DOHH2 (cell line): ENCODE results near the gene CFAP221.

Experiments
- H3F3A ChIP-seq: fragments of 200-600 bp; sonication (generic), shearing (Covaris generic); 2 replicates; pipeline ENCODE4 v1.6.0; 2016; ENCODE audit warnings: antibody characterized with exemption, mild to moderate bottlenecking; ENCODE audit not compliant: control insufficient read depth, insufficient read depth
- H3K27ac ChIP-seq: fragments of 200-600 bp; sonication (generic); 2 replicates; pipeline ENCODE4 v1.5.1; 2014; ENCODE audit warnings: low read depth, mild to moderate bottlenecking, low read length, moderate library complexity
- H3K27me3 ChIP-seq: fragments of 200-600 bp; sonication (generic); 2 replicates; pipeline ENCODE4 v1.6.1; 2014; ENCODE audit warnings: mild to moderate bottlenecking, low read length, mixed read lengths; ENCODE audit not compliant: control insufficient read depth
- H3K36me3 ChIP-seq: fragments of 200-600 bp; sonication (generic); 2 replicates; pipeline ENCODE4 v1.6.1; 2014; ENCODE audit warnings: mild to moderate bottlenecking, low read length, moderate library complexity, mixed read lengths; ENCODE audit not compliant: control insufficient read depth
- H3K4me1 ChIP-seq: fragments of 200-600 bp; sonication (generic); 2 replicates; pipeline ENCODE4 v1.6.1; 2014; ENCODE audit warnings: mild to moderate bottlenecking, low read length, mixed read lengths; ENCODE audit not compliant: control insufficient read depth
- H3K4me2 ChIP-seq: fragments of 200-600 bp; sonication (generic); 2 replicates; pipeline ENCODE4 v1.6.0; 2014; ENCODE audit warnings: mild to moderate bottlenecking, low read length, moderate library complexity
- H3K4me3 ChIP-seq: fragments of 200-600 bp; sonication (generic); 2 replicates; pipeline ENCODE4 v1.5.1; 2014; ENCODE audit warnings: mild to moderate bottlenecking, low read length, mixed read lengths
- H3K79me2 ChIP-seq: fragments of 200-600 bp; sonication (generic); 2 replicates; pipeline ENCODE4 v1.6.1; 2014; ENCODE audit warnings: mild to moderate bottlenecking, low read length, mixed read lengths; ENCODE audit not compliant: control insufficient read depth
- H3K9me2 ChIP-seq: fragments of 200-600 bp; sonication (generic); replicated peaks from 2 replicates; pipeline ENCODE4 v1.6.1; 2014; ENCODE audit warnings: mild to moderate bottlenecking, low read length, mixed read lengths; ENCODE audit not compliant: control insufficient read depth
- H3K9me3 ChIP-seq: fragments of 200-600 bp; sonication (generic); 2 replicates; pipeline ENCODE4 v1.6.1; 2014; ENCODE audit warnings: antibody characterized with exemption, low read length, mixed read lengths; ENCODE audit not compliant: control insufficient read depth, insufficient read depth
- H4K20me1 ChIP-seq: fragments of 200-600 bp; sonication (generic); 2 replicates; pipeline ENCODE4 v1.6.0; 2014; ENCODE audit warnings: low read depth, mild to moderate bottlenecking, antibody characterized with exemption, low read length, moderate library complexity; ENCODE audit not compliant: control insufficient read depth, insufficient read depth
- CTCF ChIP-seq: fragments of 200-600 bp; sonication (generic); IDR thresholded peaks from one replicate; pipeline ENCODE4 v1.5.1; 2014; ENCODE audit warnings: antibody characterized with exemption, mild to moderate bottlenecking, low read depth, low read length; ENCODE audit not compliant: poor library complexity, severe bottlenecking
- EZH2phosphoT487 ChIP-seq: fragments of 200-600 bp; sonication (generic); IDR thresholded peaks from 2 replicates; pipeline ENCODE4 v1.6.1; 2017; ENCODE audit warnings: borderline replicate concordance, mild to moderate bottlenecking, antibody characterized with exemption, low read length, moderate library complexity, mixed read lengths

Gene CFAP221

DNA sequence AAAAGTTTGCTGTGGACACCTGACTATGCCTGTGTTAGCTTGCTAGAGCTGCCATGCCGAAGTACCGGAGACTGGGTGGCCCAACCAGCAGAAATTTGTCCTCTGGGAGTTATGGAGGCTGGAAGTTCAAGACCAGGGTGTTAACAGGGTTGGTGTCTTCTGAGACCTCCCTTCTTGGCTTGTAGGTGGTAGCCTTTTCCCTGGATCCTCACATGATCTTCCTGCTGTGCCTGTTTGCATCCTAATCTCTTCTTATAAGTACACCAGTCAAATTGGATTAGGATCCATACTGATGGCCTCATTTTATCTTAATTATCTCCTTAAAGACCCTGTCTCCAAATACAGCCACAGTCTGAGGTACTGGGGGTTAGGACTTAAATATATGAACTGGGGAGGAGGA lies 135.6 kb downstream of the CFAP221 start:
- Histone ChIP-seq H3K9me2 (no peaks in the 10 kb centered on the region), H4K20me1 (peaks cover 3% of the 10 kb centered on the region; the same call in 1 of the 2 replicates), H3K36me3 (peaks cover 24% of the 10 kb centered on the region), H3K4me3 (peak overlapping the region; percentile 87), H3K79me2 (peaks cover 28% of the 10 kb centered on the region), H3K4me1 (peaks cover 9% of the 10 kb centered on the region), H3K27ac (no peak overlapping the region), H3F3A (no peaks in the 10 kb centered on the region), H3K4me2 (peak overlapping the region; percentile 80), H3K9me3 (no peaks in the 10 kb centered on the region), H3K27me3 (no peaks in the 10 kb centered on the region)
- no peak for TF ChIP-seq EZH2phosphoT487
- no peak for TF ChIP-seq CTCF

GRCh38 chr2:119680457-119681202 lies 136.4 kb downstream of the CFAP221 start:
- Histone ChIP-seq H3K27ac (no peak overlapping the region), H3K27me3 (no peaks in the 10 kb centered on the region), H3K9me3 (no peaks in the 10 kb centered on the region), H3K4me1 (peaks cover 9% of the 10 kb centered on the region), H3K36me3 (peaks cover 24% of the 10 kb centered on the region), H3F3A (no peaks in the 10 kb centered on the region), H4K20me1 (peaks cover 3% of the 10 kb centered on the region; the same call in 1 of the 2 replicates), H3K79me2 (peaks cover 28% of the 10 kb centered on the region), H3K4me2 (peak overlapping the region; percentile 80), H3K4me3 (peak overlapping the region; percentile 87), H3K9me2 (no peaks in the 10 kb centered on the region)
- TF ChIP-seq EZH2phosphoT487, result no peak
- TF ChIP-seq CTCF, result no peak

GRCh38 chr2:119681203-119681867 lies 137.1 kb downstream of the CFAP221 start:
- no peak overlapping the region for H3K27ac ChIP-seq
- H3K4me2 ChIP-seq, result no peak overlapping the region
- H3K4me1 ChIP-seq, result peaks cover 9% of the 10 kb centered on the region
- peaks cover 24% of the 10 kb centered on the region for H3K36me3 ChIP-seq
- H3K79me2 ChIP-seq, result peaks cover 28% of the 10 kb centered on the region
- no peaks in the 10 kb centered on the region for H3F3A ChIP-seq
- TF ChIP-seq CTCF (no peak), EZH2phosphoT487 (no peak)
- H3K4me3 ChIP-seq, result no peak overlapping the region
- no peaks in the 10 kb centered on the region for H3K9me3 ChIP-seq
- no peaks in the 10 kb centered on the region for H3K9me2 ChIP-seq
- H3K27me3 ChIP-seq, result no peaks in the 10 kb centered on the region
- H4K20me1 ChIP-seq, result peaks cover 3% of the 10 kb centered on the region; the same call in 1 of the 2 replicates
